Skin epidermis (tissue), 12 donors: ENCODE data around the gene C16orf87.

Source experiments
- H3K27ac ChIP-seq, 21 experiments: fragments of 200-600 bp; sonication (generic) in 11 of 21; one replicate each; pipeline ENCODE4 v1.5.0; 2020; ENCODE audit warnings: mild to moderate bottlenecking in 3 of 21, inconsistent platforms in 2 of 21, moderate library complexity in 2 of 21
- H3K4me3 ChIP-seq, 7 experiments: fragments of 200-600 bp; sonication (generic) in 2 of 7; one replicate each; pipeline ENCODE4 v1.5.0; 2020; ENCODE audit warnings: inconsistent platforms in 2 of 7, mild to moderate bottlenecking in 2 of 7, moderate library complexity in 1 of 7

C16orf87 gene

DNA sequence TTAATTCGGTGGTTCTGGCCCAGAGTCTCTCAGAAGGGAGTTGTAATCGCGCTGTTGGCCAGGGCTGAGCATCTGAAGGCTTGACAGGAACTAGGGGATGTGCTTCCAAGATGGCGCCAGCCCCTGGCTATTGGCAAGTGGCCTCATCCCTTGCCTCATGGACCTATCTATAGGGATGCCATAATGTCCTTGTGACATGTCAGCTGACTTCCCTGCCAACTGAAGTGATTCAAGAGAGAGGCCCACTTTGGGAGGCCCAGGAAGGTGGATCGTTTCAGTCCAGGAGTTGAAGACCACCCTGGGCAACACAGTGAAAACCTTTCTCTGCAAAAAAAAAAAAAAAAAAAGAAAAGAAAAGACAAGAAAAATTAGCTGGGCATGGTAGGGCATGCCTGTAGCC is 15.0 kb upstream of the C16orf87 start:
- Histone ChIP-seq H3K27ac (no peak overlapping the region), H3K4me3 (no peak overlapping the region)

DNA sequence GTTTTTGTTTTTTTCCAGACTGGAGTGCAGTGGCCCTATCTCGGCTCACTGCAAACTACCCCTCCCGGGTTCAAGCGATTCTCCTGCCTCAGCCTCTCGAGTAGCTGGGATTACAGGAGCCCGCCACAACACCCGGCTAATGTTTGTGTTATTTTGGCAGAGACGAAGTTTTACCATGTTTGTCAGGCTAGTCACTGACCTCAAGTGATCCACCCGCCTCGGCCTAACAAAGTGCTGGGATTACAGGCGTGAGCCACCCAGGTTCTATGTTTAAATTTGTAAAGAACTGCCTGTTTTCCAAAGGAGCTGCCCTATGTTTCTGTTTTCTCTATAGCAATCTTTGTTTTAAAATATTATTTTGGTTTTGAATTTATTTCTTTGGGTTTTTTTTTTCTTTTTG is 13.8 kb upstream of the C16orf87 start:
- no peak overlapping the region for H3K27ac ChIP-seq
- H3K4me3 ChIP-seq: no peak overlapping the region

DNA sequence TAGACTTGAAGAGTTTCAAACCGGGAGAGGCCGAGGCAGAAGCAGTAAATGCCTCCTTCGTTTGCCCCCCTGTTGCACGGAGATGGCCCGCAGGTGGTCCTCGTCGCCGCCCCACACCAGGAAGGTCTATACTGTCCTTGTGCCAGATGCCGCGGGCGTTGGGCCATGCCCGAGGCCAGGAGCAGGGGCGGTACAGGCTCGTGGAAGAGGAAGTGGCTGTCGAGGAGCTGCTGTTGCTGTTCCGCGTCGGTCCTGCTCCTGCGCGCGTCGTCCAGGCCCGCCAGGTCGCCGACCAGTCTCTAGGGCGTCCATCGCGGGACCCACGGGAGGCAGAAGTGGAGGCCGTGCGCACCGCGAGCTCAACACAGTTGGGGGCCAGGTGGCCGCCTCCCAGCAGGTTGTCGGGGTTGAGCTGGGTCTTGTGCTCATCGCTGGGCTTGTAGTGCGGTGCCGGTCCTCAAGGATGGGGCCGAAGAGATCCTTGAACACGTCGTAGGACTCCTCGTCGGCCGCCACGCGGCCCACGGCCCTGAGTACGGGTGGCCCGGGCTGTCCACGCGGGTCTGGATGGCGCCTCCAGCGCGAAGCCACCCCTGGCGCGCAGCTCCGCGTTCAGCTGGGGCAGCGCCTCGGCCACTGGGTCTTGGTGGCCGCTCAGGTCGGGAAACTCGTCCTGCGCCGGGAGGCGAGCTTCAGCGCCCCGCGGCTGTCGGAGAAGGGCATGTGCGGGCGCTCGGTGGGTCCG is 13.1 kb upstream of the C16orf87 start:
- Histone ChIP-seq H3K4me3 (no peak overlapping the region), H3K27ac (no peak overlapping the region)

DNA sequence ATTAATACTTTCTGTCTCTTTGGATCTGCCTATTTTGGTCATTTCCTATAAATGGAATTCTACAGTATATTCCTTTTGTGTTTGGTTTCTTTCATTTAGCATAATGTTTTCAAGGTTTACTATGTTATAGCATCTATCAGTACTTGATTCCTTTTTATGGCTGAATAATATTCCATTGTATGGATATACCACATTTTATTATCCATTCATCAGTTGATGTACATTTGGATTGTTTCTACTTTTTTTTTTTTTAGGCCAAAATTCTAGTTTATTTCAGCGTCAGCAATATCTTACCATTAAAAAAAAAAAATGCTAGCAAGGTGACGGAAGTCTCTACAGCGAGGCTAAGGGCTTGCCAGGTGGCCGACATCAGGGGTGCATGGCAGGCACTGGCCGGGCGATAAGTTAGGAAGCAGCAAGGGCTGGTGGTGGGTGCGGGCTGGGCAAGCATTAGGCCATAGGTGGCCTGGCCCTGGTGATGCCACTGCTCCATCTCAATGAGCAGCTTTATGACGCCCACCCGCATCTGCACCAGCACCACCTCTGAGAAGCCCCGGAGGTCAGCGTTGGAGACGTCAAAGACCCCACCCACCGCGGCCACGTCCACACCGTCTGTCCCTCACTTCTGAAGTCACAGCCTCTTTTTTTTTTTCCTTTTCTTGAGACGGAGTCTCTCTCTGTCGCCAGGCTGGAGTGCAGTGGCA is 11.4 kb upstream of the C16orf87 start:
- no peak overlapping the region for H3K27ac ChIP-seq
- no peak overlapping the region for H3K4me3 ChIP-seq

DNA sequence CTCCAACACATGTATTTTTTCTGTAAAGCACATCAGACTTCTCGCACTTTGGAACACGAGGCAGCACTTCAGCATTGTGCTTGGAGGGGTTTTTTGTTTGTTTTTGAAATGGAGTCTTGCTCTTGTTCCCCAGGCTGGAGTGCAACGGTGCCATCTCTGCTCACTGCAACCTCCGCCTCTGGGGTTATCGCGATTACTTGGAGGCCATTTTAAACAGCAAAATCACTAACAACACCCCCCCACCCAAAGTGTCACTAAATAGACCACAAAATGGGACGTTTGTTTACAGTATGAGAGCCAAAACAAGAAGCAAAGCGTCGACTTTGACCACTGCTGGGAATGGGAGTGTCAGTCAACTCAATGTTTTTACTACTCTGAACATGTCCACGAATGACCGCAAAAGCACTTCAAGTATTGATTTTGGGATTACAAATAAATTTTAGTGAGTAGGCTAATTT is 9.0 kb upstream of the C16orf87 start:
- no peak overlapping the region for H3K4me3 ChIP-seq
- no peak overlapping the region for H3K27ac ChIP-seq

DNA sequence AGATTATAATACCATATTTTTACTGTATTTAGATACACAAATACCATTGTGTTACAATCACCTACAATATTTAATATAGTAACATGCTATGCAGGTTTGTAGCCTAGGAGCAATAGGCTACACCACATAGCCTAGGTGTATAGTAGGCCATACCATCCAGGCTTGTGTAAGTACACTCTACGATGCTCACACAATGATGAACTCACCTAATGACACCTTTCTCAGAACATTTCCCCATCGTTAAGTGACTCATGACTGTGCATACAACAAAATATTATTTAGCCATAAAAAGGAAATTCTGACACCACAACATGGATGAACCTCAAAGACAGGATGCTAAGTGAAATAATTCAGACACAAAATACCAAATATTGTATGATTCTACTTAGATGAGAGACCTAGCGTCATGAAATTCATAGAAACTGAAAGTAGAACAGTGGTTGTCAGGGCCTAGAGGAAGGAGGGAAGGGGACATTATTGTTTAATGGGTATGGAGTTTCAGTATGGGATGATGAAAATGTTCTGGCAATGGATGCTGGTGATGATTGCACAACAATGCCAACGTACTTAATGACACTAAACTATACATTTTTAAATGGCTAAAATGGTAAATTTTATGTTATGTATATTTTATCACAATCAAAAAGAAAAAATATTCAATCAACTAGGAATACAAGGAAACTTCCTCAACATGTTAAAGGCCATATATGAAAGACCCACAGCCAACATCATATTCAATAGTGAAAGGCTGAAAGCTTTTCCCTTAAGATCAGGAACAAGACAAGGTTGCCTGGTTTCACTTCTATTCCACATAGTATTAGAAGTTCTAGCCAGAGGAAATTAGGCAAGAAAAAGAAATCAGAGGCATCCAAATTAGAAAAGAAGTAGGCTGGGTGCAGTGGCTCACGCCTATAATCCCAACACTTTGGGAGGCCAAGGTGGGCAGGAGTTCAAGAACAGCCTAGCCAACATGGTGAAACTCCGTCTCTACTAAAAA is 5.9 kb upstream of the C16orf87 start:
- Histone ChIP-seq H3K27ac (no peak overlapping the region), H3K4me3 (no peak overlapping the region)

DNA sequence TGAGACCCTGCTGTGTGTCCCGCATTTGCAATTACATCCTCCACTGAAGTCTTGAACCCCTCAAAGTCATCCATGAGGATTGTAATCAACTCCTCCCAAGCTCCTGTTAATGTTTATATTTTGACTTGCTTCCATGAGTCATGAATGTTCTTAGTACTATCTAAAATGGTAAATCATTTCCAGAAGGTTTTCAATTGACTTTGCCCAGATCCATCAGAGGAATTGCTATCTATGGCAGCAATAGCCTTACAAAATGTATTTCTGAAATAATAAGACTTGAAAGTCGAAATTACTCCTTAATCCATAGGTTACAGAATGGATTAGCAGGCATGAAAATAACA is 2.5 kb upstream of the C16orf87 start:
- H3K27ac ChIP-seq: no peak overlapping the region
- no peak overlapping the region for H3K4me3 ChIP-seq

DNA sequence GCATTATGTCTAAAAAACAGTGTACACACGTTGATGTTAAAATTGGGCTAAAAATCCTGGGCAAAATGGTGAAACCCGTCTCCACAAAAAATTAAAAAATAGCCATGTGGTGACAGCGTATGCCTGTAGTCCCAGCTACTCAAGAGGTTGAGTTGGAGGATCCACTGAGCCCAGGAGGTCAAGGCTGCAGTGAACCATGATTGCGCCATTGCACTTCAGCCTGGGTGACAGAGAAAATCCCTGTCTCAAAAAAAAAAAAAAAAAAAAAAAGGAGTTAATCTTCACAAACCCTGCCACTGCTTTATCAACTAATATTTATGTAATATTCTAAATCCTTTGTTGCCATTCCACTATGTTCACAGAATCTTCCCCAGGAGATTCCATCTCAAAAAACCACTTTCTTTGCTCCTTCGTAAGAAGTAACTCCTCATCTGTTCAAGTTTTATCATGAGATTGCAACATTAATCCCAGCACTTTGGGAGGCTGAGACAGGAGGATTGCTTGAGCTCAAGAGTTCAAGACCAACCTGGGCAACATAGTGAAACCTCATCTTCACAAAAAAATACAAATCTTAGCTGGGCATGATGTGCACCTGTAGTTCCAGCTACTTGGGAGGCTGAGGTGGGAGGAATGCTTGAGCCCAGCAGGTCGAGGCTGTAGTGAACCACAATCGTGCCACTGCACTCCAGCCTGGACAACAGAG is 1.9 kb upstream of the C16orf87 start:
- no peak overlapping the region for H3K4me3 ChIP-seq
- no peak overlapping the region for H3K27ac ChIP-seq

DNA sequence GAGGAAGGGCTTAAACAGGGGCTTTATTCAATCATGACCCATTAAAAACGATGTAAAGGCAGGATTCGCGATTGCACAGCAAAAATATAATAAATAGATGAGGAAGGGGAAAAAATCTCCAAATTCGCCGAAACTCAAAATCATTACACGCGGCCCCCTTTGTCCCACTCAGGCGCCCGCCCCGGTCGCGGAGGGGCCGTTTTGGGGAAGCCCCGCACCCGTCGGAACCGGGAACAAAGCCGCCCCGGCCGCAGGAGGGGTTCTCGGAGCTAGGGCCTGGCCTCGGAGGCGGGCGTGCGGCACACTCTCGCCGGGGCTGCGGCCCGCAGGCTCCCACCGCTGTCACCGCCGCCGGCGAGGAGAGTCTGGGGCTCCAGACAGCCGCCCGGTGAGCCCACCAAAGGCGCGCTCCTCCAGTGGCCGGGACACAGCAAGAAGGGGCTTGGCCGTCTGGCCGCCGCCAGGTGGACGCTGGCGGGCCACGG is 521 bp downstream of the C16orf87 start:
- Histone ChIP-seq H3K27ac (peak overlapping the region; percentile 38 to 97 (median 84)), H3K4me3 (peak overlapping the region; percentile 87 to 99 (median 96))

DNA sequence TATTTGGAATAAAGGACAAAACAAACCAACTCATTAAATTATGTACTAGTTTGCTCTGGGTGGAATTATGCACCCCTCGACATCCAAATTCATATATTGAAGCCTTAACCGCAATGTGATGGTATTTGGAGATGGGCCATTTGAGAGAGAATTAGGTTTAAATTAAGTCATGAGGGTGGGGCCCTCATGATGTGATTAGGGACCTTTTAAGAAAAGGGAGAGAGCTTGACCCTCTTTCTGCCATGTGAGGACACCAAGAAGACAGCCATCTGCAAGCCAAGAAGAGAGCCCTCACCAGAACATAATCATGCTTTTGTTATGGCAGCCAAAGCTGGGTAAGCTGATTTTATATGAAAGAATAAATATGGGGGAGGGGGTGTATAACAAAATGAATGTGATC is 2.0 kb downstream of the C16orf87 start:
- Histone ChIP-seq H3K27ac (peak overlapping the region in 1 of 21 experiments; percentile 90), H3K4me3 (peak overlapping the region in 1 of 7 experiments; percentile 99)

DNA sequence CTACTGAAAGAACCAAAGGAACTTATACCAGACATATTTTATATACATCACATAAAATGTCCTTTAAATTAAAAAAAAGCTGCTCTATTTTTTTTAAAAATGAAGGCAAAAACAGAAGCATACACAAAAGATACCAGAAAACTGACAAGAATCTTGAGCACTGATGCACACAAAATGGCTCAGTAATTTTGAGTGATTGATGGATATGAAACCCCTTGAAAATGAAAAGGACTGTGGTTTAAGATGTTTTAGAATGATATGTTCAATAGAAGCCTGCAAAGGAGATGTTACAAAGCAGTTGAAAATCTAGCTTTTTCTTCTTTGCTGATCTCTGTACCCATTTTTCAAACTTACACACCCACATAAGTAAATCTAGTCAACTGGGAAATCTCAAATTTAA is 2.7 kb downstream of the C16orf87 start:
- H3K4me3 ChIP-seq: no peak overlapping the region

DNA sequence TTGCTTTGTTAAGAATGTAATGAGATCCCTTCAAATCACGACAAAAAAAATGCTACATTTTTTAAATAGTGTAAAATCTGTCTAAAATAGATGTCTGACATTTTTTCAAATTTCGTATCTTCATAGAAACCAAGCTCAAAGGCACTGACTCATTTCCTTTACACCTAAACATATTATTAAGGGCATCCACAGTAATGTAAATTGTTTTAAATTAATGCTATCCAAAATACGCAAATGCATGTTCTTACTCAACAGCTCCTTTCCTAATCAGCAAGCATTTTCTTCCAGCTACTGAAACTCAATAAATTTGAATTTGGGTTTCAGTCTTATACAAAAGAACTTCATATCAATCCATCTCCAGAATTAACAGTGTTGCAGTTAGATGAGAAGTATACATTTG is 4.3 kb downstream of the C16orf87 start:
- Histone ChIP-seq H3K4me3 (no peak overlapping the region), H3K27ac (no peak overlapping the region)

More for the DNA sequence above, 2.7 kb downstream of the C16orf87 start:
- H3K27ac ChIP-seq: no peak overlapping the region

DNA sequence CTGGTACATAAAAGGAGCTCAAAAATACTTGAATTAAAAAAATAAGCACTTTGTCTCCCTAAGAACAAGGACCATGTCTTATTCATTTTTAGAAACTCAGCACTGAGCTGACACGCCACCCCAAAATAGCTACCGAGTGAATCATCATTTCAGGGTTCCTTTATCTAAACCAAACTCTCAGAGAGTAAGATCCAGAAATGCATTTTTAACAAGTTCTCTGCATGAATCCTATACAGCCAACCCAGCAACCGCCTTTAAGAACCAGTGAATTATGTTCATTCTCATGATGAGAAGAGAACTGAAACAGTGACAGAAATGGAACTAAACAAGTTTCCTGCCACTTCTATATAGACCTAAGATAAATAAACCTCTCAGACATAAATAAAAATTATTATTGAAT is 8.7 kb downstream of the C16orf87 start:
- H3K4me3 ChIP-seq: no peak overlapping the region
- no peak overlapping the region for H3K27ac ChIP-seq

DNA sequence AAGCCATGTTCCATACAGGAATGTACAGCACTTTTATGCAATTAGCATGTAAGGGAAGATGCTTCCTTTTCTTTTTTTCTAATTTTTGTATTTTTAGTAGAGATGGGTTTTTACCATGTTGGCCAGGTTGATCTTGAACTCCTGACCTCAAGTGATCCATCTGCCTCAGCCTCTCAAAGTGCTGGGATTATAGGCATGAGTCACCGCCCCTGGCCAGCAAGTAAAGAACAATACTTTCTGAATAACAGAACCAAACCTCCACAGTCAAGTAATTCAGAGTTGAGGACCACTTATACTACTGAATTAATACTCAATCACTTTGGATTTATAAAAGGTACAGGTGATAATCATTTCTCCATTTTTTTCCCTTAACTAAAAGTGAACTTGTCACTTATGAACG is 13.0 kb downstream of the C16orf87 start:
- no peak overlapping the region for H3K4me3 ChIP-seq
- no peak overlapping the region for H3K27ac ChIP-seq

DNA sequence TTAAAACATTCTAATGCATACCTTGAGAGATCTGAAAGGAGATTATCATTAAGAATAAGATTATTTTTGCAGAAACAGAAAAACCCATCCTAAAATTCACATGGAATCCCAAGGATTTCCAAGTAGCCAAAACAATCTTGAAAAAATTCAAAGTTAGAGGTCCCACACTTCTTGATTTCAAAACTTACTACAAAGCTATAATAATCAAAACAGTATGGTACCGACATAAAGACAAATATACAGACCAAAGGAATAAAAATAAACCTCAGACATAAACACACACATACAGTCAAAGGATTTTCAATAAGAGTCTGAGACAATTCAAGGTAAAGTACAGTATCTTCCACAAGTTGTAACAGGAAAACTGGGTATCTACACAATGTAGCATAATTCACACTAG is 16.2 kb downstream of the C16orf87 start:
- no peak overlapping the region for H3K4me3 ChIP-seq
- no peak overlapping the region for H3K27ac ChIP-seq

DNA sequence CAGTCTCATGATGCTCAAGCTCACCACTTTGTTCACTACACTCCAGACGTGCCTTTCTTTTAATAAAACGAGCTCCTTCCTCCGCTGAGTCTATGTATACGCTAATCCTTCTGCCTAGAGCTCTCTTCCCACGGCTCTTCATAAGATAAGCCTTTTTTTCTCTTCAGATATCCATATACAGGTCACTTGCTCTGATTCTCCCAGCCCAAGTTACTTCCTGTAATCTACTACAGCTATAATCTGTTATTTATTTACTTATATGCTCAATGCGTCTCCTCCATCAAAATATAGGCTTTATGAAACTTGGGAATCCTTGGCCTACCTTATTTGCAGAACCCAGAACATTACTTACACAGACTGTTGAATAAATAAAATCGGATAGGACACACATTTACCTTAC is 17.4 kb downstream of the C16orf87 start:
- no peak overlapping the region for H3K27ac ChIP-seq

DNA sequence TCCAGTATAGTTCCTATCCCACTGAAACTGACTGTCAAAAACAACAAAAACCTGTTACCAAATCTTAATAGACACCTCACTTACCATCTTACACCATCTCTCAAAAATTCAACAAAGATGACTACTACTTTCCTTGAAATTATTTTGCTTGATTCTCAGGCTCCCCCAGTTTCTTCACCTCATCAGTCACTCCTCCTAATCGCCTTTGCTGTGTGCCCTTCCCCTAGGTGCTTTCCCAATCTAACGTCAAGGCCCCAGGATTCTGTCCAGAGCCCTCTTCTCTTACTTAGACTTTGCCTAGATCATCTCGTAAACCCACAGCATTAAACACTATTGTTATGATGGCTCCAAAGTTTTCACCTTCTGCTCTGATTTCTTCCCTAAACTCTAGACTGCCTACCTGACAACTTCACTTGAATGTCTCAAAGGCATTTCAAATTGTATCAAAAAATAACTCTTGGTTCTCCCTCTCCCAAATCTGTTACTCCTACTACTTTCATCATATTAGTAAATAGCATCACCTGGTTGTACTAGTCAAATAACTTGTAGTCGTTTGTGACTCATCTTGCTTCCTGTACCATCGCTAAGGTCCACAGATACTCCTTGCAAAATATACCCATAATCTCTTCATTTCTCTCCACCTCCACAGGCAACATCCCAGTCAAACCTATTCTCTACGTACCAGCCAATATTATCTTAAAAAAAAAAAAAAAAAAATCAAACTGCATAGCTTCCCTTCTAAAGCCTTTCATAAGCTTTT is 18.0 kb downstream of the C16orf87 start:
- Histone ChIP-seq H3K27ac (no peak overlapping the region), H3K4me3 (no peak overlapping the region)

More for the DNA sequence above, 17.4 kb downstream of the C16orf87 start:
- no peak overlapping the region for H3K4me3 ChIP-seq

DNA sequence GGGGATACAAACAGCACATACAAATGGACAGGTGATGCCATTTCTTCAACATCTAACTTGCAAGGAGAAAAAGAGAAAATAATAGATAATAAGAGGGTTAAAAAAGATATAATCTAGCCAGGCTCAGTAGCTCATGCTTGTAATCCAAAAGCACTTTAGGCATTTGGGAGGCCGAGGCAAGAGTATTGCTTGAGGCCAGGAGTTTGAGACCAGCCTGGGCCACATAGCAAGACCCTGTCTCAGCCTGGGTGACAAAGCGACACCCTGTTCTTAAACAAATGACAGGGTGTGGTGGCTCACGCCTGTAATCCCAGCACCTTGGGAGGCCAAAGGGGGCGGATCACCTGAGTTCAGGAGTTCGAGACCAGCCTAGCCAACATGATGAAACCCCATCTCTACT is 19.3 kb downstream of the C16orf87 start:
- H3K27ac ChIP-seq: no peak overlapping the region
- no peak overlapping the region for H3K4me3 ChIP-seq

DNA sequence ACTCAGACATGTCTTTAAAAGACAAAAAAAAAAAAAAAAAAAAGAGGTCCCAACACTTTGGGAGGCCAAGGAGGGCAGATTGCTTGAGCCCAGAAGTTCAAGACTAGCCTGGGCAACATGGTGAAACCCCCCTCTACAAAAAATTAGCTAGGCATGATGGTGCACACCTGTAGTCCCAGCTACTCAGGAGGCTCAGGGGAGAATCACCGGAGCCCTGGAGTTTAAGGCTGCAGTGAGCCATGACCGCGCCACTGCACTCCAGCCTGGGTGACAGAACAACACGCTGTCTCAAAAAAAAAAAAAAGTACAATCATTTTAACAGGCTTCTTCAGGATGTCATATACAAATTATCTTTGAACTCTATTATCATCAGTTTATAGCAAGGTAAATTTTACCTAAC is 22.0 kb downstream of the C16orf87 start:
- no peak overlapping the region for H3K27ac ChIP-seq
- no peak overlapping the region for H3K4me3 ChIP-seq
